AG04449 (cell line): Measurements from ENCODE around the gene TYMS.

Source experiments
- CTCF ChIA-PET: fragments of 350-600 bp; formaldehyde crosslinking; extraction: SDS; loops from one replicate; lab custom pipeline; 2021; ENCODE audit warnings: antibody characterized with exemption; lab: Yijun Ruan, JAX
- POLR2A ChIA-PET: fragments of 400-600, 350-600 bp; formaldehyde crosslinking; extraction: SDS; loops from one replicate; lab custom pipeline; 2020; ENCODE audit warnings: antibody characterized with exemption, inconsistent platforms; lab: Yijun Ruan, JAX
- DNase-seq: peaks from one replicate; pipeline ENCODE4 v3.0.0-alpha.2; 2010; ENCODE audit warnings: low read depth, low spot score
- H3K4me3 ChIP-seq: 2 replicates; pipeline ENCODE4 v1.5.1; 2011; ENCODE audit warnings: low read depth, mild to moderate bottlenecking, control low read depth, low read length
- TF ChIP-seq, protein P1 (sequence below): IDR thresholded peaks from one replicate; pipeline ENCODE4 v1.5.1; 2011; ENCODE audit warnings: mild to moderate bottlenecking, moderate library complexity, low read length, control low read depth, inconsistent platforms; ENCODE audit not compliant: insufficient read depth; ENCODE audit errors: missing control alignments

TYMS gene

GRCh38 chr18:688323-688722 is 30.9 kb downstream of the TYMS start:
- DNase-seq, result no peak
- TF ChIP-seq, protein P1, sequence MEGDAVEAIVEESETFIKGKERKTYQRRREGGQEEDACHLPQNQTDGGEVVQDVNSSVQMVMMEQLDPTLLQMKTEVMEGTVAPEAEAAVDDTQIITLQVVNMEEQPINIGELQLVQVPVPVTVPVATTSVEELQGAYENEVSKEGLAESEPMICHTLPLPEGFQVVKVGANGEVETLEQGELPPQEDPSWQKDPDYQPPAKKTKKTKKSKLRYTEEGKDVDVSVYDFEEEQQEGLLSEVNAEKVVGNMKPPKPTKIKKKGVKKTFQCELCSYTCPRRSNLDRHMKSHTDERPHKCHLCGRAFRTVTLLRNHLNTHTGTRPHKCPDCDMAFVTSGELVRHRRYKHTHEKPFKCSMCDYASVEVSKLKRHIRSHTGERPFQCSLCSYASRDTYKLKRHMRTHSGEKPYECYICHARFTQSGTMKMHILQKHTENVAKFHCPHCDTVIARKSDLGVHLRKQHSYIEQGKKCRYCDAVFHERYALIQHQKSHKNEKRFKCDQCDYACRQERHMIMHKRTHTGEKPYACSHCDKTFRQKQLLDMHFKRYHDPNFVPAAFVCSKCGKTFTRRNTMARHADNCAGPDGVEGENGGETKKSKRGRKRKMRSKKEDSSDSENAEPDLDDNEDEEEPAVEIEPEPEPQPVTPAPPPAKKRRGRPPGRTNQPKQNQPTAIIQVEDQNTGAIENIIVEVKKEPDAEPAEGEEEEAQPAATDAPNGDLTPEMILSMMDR, result no peak
- no peak overlapping the region for H3K4me3 ChIP-seq
- ChIA-PET CTCF (interaction anchor here (0.7 kb wide), 2 partner anchors 142 to 480 kb away, joined by 3 to 4 read pairs; no protein-coding TSS in a partner anchor), POLR2A (no interaction called here)

DNA sequence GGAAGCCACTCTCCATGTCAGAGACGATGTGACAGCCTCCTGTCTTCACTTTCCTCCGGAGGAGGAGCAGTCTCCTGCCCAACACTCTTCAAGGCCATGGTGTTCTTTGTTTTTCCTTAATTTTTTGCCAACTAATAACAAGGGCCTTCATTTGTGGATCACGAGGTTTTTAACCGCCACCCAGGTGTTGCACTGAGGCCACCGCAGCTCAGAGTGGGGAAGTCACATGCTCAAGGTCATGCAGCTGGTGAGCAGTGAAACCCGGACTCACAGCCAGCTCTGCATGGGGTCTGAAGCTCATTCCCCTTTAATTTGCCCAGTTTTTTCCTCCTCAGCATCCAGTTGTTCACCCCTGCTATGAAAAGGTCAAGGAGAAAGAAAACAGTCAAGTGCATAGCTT is 35.4 kb downstream of the TYMS start:
- TF ChIP-seq, protein P1, result no peak
- DNase-seq, result no peak
- ChIA-PET CTCF (interaction anchor here (1.0 kb wide), 2 partner anchors 69 to 138 kb away, joined by 3 to 5 read pairs; no protein-coding TSS in a partner anchor), POLR2A (no interaction called here)
- no peak overlapping the region for H3K4me3 ChIP-seq

GRCh38 chr18:693466-694187 is 36.2 kb downstream of the TYMS start:
- ChIA-PET POLR2A (no interaction called here), CTCF (interaction anchor here (1.0 kb wide), 1 partner anchor 70 kb away, joined by 5 read pairs; no protein-coding TSS in a partner anchor)
- no peak for DNase-seq
- TF ChIP-seq, protein P1, result no peak
- H3K4me3 ChIP-seq, result no peak overlapping the region

GRCh38 chr18:697012-697411 is 39.6 kb downstream of the TYMS start:
- TF ChIP-seq, protein P1, result no peak
- no peak overlapping the region for H3K4me3 ChIP-seq
- DNase-seq, result no peak
- ChIA-PET POLR2A (no interaction called here), CTCF (interaction anchor here (0.9 kb wide), 1 partner anchor 134 kb away, joined by 3 read pairs; no protein-coding TSS in a partner anchor)

DNA sequence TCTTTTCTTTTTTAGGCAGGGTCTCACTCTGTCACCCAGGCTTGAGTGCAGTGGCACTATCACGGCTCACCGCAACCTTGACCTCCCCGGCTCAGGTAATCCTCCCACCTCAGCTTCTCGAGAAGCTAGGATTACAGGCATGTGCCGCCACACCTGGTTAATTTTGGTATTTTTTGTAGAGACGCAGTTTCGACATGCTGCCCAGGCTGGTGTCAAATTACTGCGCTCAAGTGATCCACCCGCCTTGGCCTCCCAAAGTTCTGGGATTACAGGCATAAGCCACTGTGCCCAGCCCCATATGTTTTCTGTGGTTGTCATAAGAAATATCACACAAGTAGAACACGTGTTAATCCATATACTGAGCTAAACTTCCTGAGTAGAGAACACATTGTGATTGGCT is 40.3 kb downstream of the TYMS start:
- TF ChIP-seq, protein P1, result no peak
- POLR2A ChIA-PET, result no interaction called here
- CTCF ChIA-PET, result no interaction called here
- H3K4me3 ChIP-seq, result no peak overlapping the region
- DNase-seq, result no peak

DNA sequence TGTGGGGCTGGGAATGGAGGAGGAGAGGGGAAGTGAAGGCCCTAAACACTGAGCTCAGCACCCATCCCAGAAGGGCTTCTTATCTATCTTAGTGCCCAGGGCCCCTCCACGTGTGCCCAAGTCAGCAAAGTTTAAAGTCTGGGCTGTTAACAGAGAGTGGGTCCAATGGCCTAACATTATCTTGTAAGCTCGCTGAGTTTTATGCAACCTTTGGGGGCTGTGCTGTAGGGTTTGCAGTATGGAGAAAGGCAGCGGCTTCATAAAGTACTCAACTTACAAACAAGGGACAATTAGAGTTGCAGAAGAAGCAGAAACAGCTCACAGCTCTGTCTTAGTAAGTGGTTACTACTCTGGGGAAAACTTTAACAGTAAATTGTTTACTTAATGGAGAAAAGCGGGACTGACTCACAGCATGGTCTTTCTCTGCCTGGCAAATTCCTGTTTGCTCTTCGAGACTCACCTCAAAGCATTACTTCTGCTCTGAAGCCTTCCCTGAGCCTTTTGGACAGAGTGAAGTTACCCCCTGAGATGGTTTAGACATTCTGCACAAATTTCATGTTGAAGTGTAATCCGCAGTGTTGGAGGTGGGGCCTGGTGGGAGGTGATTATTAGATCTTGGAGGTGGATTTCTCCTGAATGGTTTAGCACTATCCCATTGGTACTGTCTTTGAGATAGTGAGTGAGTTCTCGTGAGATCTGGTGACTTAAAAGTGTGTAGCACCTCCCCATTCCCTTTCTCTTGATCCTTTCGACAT is 45.9 kb downstream of the TYMS start:
- POLR2A ChIA-PET, result no interaction called here
- CTCF ChIA-PET, result interaction anchor here (0.7 to 1.5 kb wide), 4 partner anchors 79 to 136 kb away, joined by 3 to 6 read pairs (median 4); no protein-coding TSS in a partner anchor
- peak overlapping the region; percentile 18 for H3K4me3 ChIP-seq
- DNase-seq, result peak; percentile 42
- TF ChIP-seq, protein P1, result no peak
